Bronchial epithelial cell (primary cell): ENCODE data around the gene BRWD1. TPM values are rescaled to one million over a fixed set of nuclear protein-coding genes. Genes with fewer than 3 reads are reported as not detected.

ENCODE experiments used
- DNase-seq: peaks from one replicate; pipeline ENCODE4 v3.0.0-alpha.2; 2010; ENCODE audit warnings: low read depth
- FAIRE-seq: peaks from 2 replicates; lab custom pipeline; 2011; peaks lifted over from hg19 to GRCh38; lab: Jason Lieb, UNC
- H3K27me3 ChIP-seq: 2 replicates; pipeline ENCODE4 v1.5.1; 2011; ENCODE audit warnings: low read length; ENCODE audit not compliant: control insufficient read depth, insufficient read depth
- H3K36me3 ChIP-seq: 2 replicates; pipeline ENCODE4 v1.5.1; 2011; ENCODE audit warnings: low read length; ENCODE audit not compliant: control insufficient read depth, insufficient read depth
- H3K4me3 ChIP-seq: 2 replicates; pipeline ENCODE4 v1.5.1; 2011; ENCODE audit warnings: mild to moderate bottlenecking, low read depth, low read length, control low read depth
- total RNA-seq: library from RNA; depleted of rRNA; stranded (reverse); fragments of >200 nt; gene quantifications from 2 replicates; pipeline ENCODE4 v1.2.1, GENCODE V29; 2014
- TF ChIP-seq, protein P1 (sequence below): IDR thresholded peaks from 2 replicates; pipeline ENCODE4 v1.5.1; 2011; ENCODE audit warnings: mild to moderate bottlenecking, moderate library complexity, low read length, control low read depth, inconsistent platforms; ENCODE audit not compliant: insufficient read depth, severe bottlenecking

Gene BRWD1
- total RNA-seq, 1 donor from 2014 or later: 71.6 TPM

DNA sequence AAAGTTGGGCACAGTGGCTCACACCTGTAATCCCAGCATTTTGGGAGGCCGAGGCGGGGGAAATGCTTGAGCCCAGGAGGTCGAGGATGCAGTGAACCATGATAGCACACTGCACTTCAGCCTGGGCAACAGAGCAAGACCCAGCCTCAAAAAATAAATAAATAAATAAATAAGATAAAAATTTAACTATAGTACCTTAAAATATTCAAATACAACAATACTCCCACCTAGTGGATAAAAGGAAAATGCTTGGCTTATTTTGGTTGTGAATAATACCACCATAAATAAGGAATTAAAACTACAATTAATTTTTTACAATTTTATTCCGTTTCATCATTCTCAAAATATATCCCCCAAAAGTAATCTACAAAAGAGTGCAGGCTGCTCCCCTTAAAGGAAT is 138.3 kb downstream of the BRWD1 start:
- FAIRE-seq (no peak), DNase-seq (peak; percentile 37)
- peaks cover 21% of the 10 kb centered on the region for H3K36me3 ChIP-seq
- no peaks in the 10 kb centered on the region for H3K27me3 ChIP-seq
- H3K4me3 ChIP-seq: no peak overlapping the region
- TF ChIP-seq, protein P1, sequence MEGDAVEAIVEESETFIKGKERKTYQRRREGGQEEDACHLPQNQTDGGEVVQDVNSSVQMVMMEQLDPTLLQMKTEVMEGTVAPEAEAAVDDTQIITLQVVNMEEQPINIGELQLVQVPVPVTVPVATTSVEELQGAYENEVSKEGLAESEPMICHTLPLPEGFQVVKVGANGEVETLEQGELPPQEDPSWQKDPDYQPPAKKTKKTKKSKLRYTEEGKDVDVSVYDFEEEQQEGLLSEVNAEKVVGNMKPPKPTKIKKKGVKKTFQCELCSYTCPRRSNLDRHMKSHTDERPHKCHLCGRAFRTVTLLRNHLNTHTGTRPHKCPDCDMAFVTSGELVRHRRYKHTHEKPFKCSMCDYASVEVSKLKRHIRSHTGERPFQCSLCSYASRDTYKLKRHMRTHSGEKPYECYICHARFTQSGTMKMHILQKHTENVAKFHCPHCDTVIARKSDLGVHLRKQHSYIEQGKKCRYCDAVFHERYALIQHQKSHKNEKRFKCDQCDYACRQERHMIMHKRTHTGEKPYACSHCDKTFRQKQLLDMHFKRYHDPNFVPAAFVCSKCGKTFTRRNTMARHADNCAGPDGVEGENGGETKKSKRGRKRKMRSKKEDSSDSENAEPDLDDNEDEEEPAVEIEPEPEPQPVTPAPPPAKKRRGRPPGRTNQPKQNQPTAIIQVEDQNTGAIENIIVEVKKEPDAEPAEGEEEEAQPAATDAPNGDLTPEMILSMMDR: peak; percentile 9

DNA sequence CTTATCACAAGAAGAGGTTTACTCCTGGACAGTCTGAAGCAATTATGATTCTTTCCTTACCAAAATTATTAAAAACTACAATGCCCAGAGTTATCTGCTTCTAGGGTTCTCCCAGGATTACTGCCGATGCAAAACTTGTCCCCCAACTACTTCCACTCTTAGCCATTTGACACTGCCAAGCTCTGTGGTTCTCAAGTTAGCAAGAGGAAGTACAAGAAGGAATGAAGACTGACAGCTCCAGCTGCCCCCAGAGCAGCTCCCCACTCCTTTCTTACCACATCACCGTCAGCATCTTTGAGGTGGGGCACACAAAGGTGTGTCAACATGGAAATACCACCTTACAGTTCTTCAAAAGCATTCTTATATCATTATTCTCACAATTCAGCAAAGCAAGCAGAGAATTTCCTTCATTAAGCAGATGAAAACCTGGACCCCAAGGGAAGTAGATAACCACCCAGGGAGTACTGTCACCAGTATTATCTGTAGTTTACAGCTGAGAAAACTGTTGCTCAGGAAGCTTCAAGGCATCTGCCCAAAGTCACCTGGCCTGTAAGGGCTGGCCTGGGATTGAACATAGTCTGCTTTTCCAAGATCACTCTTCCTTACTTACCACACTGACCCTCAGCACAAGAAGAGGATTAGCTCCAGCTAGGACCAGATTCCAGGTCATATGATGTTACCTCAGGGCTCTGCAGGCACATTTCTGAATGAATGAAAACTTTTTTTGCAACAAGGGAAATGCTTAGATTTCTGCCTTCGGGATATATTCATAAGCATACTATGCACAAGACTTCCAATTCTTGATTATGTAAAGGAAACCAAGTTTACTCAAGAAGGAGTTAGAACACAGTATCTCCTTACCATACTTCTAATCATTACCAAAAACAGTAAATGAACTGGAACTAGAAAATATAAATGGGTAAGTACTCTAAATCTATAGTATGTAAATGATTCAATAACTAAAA is 139.4 kb downstream of the BRWD1 start:
- TF ChIP-seq, protein P1: no peak
- H3K36me3 ChIP-seq: peaks cover 22% of the 10 kb centered on the region

DNA sequence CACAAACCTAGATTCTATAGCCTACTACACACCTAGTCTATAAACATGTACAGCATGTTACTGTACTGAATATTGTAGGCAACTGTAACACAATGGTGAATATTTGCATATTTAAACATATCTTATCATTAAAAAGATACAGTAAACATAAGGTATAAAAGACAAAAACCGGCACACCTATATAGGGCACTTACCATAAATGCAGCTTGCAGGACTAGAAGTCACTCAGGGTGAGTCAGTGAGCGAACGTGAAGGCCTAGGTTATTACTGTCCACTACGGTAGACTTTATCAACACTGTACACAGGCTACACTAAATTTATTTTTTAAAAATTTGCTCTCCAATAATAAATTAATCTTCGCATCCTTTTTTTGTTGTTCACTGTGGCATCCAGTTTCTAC is 143.5 kb downstream of the BRWD1 start:
- TF ChIP-seq, protein P1: no peak
- Histone ChIP-seq H3K4me3 (no peak overlapping the region), H3K27me3 (no peaks in the 10 kb centered on the region), H3K36me3 (peaks cover 14% of the 10 kb centered on the region)
- FAIRE-seq (no peak), DNase-seq (no peak)

More for the DNA sequence above, 139.4 kb downstream of the BRWD1 start:
- no peak for FAIRE-seq
- no peaks in the 10 kb centered on the region for H3K27me3 ChIP-seq
- H3K4me3 ChIP-seq: no peak overlapping the region
- DNase-seq: no peak

DNA sequence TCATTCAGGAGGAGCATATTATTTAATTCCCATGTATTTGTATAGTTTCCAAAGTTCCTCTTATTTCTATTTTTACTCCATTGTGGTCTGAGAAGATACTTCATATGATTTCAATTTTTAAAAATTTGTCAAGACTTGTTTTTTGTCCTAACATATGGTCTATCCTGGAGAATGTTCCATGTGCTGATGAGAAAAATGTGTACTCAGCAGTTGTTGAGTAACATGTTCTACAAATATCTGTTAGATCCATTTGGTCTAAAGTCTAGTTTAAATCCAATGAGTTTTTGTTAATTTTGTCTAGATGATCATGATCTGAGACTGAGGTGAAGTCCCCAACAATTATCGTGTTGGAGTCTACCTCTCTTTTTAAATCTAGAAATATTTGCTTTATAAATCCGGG is 144.6 kb downstream of the BRWD1 start:
- peaks cover 10% of the 10 kb centered on the region for H3K36me3 ChIP-seq
- TF ChIP-seq, protein P1: no peak
- DNase-seq: no peak
- no peaks in the 10 kb centered on the region for H3K27me3 ChIP-seq
- H3K4me3 ChIP-seq: no peak overlapping the region
- no peak for FAIRE-seq

DNA sequence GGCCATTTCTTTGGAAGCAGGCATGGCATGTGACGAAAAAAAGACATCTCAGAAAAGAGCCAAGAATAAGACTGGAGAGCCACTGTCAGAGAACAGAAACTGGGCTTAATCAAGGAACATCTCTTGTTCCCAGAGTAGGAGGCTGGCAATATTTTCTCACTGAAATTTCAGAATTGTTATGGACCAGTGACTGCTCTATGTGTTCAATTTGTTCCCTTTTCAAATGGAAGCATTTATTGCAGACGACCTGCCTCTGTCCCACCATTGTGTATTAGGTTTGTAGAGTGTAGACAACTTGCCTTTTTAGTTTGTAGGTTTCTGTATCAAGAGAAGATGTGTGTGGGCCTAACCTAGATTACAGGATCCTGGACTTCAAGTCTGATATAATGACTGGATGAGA is 148.9 kb downstream of the BRWD1 start:
- DNase-seq (no peak), FAIRE-seq (no peak)
- Histone ChIP-seq H3K36me3 (peaks cover 3% of the 10 kb centered on the region), H3K27me3 (no peaks in the 10 kb centered on the region), H3K4me3 (no peak overlapping the region)
- TF ChIP-seq, protein P1: no peak
